HG02642 (cell line): ENCODE measurements around the gene PIAS2.
"Not testable (repeated sequence)": the region's sequence is repeated elsewhere in the genome, so short reads cannot be mapped to it uniquely, and the experiment has no call there.

ENCODE experiments used
- ATAC-seq: cut with Tn5 transposase; IDR thresholded peaks from one replicate; pipeline ENCODE4 v1.9.1; 2021; ENCODE audit warnings: mild to moderate bottlenecking; ENCODE audit not compliant: unreplicated experiment, poor library complexity

PIAS2 gene

DNA sequence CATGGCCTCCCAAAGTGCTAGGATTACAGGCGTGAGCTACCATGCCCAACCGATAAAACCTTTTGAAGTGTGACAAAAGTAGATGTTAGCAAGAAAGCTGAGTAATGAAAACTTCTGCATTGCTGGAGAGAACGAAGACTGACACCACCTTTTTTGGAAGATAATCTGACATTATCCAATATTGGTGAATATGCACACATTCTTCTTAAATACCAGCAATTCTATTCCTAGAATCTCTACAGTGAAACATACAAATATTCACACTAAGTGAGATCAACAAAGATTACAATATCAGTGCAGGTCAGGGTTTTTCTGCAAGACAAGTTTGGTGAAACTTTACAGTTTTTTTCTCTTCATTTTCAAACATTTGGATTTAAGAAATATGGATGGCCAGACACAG is 7.8 kb downstream of the PIAS2 start:
- no peak for ATAC-seq

DNA sequence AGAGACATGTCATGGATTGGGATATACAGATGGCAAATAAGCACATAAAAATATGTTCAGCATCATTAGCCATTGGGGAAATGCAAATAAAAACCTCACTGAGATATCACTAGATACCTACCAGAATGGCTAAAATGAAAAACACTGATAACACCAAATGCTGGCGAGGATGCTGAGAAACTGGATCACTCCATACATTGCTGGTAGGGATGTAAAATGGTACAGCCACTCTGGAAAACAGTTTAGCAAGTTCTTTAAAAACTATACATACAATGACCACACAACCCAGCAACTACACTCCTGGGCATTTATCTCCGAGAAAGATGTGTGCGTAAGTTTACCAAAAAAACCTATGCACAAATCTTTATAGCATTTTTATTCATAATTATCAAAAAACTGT is 13.9 kb downstream of the PIAS2 start:
- ATAC-seq: no peak

DNA sequence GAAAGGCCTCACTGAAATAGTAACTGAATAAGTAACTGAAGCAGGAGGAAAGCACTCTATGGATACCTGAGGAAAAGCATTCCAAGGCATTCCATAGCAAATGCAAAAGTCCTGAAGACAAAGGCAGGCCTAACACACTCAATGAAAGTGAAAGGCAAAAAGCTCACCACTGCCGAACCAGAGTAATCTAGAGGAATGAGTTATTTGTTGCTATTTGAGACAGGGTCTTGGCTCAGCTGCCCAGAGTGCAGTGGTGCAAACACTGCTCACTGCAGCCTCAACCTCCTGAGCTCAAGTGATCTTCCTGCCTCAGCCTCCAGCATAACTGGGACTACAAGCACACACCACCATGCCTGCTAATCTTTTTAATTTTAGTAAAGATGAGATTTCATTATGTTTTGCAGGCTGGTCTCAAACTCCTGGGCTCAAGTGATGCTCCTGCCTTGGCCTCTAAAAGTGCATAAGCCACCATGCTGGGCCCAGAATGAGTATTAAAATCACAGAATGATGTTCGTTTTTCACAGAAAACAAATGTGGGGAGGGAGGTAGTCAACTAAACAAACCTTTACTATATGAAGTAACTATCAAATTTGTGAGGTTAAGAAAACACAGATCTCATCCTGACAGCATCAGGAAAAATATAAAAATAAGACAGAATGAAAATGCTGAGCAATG is 17.9 kb downstream of the PIAS2 start:
- peak; percentile 86 for ATAC-seq

DNA sequence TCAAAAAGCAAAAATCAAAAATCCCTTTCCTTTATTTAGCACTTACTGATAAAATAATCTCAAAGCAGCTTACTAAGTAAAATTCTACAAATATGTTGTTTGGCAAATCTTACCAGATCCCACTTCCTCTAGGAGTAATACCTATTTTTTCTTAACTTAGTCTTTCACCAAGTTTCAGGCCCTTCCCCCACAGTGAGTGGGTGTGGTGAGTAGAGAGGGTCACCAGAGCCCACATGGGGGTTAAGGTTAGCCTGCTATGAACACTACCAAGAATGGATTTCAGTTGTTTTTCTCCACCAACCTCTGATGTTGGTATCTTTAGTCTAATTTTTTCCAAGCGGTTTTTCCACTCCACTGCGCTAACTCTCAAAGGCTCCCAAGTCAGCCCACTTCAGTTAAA is 23.2 kb downstream of the PIAS2 start:
- no peak for ATAC-seq

DNA sequence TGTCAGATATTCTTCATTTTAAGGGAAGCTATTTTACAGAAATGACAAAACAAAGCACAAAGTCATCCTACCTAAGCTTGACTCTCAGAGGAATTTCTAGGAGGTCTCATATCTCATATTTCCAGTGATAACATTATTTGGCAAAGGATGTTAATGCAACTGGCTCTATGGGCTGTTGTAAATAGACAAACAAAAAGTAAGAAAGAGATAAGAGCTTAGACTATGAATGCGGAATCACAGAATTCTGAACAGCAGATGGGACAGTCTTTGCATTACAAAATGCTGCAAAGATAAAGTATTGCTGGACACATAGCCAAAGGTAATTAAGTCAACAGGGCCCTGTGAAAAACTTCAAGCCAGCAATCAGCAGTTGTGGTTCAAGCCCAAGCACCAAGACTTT is 23.9 kb downstream of the PIAS2 start:
- ATAC-seq: no peak

DNA sequence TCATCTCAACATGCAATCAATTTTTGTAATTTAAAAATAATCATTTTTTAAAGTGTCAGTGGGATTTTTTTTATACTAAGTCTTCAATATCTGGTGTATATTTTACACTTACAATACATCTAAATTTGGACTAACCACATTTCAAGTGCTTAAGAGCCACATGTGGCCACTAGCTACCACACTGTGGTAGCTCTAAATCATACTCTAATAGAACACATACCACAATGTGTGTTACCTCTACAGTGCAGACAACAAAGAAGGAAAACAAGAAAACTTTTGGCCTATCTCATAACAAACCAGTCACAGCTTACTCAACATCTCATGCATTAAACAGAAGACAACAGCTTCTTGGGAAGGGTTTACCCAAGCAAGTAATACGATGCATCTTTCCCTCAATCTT is 24.5 kb downstream of the PIAS2 start:
- peak; percentile 42 for ATAC-seq

DNA sequence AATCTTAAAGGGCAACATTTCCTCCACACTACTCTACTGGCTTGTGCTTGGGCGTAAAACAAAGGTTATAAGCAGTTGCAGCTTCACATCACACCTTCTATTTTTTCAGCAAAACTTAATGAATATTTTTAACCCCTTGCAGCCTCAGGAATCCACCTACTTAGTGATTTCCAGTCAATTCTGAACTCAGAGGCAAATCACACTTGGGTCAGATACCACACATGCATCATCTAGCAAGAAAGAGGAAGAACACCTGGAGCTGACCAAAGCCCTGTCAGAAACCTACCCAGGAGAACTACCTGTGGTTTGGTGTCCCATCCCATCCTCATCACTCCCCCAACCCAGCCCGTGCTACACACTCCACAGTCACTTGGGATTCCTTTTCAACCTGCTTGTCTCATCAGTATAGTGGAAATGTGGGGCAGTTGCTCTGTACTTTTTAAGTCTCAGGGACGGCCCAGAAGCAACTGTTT is 25.5 kb downstream of the PIAS2 start:
- peak; percentile 85 for ATAC-seq

DNA sequence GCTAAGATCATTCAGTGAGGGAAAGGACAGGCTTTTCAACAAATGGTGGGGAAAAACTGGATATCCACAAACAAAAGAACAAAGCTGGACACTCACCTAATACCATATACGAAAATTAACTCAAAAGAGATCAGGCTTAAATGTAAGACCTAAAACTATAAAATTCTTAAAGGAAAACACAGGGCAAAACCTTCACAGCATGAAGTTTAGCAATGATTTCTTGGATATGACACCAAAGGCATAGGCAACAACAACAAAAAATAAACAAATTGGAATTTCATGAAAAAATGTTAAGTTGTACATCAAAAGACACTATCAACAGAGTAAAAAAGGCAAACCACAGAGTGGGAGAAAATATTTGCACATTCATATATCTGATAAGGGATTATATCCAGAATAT is 28.3 kb downstream of the PIAS2 start:
- no peak for ATAC-seq

DNA sequence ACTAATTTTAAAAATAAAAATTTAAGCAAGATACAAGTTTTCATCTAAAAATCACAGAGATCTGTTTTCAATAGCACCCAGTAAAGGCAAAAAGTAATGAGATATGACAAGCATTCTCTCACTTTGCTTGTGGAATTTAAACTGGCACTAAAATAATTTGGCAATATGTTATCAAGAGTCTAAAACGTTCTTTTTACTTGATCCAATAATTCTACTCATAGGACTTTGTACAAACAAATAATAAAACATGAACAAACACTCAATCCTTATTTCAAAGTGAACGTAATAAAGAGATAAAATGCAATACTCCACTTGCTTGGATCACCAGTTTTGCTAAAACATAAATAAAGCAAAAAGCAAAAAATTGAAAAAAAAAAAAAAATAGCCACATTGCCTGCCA is 30.4 kb downstream of the PIAS2 start:
- no peak for ATAC-seq

DNA sequence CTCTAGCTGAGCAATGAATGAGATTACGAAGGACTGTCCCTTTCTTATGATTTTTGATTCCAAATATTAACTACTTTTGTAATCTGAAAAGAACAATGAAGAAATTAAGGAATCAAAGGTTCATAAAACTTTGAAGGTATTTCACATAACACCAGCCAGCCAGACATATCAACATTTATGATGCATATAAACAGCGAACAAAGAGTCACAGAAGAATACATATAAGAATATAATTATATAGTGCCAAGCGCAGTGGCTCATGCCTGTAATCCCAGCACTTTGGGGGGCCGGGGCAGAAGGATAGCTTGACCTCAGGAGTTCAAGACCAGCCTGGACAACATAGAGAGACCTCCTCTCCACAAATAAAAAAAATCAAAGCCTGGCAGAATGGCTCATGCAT is 34.1 kb downstream of the PIAS2 start:
- ATAC-seq: no peak

DNA sequence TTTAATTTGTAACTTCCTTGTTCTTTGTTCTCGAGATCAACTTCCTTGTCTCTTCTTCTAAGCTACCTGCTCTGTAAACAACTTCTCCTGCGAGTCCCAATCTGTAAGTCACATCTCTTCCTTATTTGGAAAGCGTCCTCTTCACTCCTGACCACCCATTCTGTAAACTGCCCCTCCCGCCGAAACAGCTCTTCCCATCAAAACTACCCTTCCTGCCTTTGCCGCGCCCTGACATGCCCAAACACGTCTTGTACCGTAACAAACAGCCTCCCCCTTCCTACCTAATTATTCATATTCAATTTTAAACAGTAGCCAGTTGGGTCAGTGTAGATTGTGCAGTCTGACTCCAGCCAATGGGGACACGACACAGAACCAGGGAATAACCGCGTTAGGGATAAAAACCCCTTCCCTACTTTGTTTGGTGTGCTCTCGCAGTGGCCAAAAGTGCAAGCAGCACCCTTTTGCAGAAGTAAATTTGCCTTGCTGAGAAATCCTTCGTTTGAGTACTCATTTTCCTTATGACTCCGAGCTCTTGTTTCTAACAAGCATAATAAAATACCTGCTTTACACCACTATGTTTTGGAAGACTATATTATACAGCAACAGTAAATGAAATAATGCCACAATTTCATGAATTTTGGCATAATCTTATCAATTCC is 39.8 kb downstream of the PIAS2 start:
- ATAC-seq: no peak

DNA sequence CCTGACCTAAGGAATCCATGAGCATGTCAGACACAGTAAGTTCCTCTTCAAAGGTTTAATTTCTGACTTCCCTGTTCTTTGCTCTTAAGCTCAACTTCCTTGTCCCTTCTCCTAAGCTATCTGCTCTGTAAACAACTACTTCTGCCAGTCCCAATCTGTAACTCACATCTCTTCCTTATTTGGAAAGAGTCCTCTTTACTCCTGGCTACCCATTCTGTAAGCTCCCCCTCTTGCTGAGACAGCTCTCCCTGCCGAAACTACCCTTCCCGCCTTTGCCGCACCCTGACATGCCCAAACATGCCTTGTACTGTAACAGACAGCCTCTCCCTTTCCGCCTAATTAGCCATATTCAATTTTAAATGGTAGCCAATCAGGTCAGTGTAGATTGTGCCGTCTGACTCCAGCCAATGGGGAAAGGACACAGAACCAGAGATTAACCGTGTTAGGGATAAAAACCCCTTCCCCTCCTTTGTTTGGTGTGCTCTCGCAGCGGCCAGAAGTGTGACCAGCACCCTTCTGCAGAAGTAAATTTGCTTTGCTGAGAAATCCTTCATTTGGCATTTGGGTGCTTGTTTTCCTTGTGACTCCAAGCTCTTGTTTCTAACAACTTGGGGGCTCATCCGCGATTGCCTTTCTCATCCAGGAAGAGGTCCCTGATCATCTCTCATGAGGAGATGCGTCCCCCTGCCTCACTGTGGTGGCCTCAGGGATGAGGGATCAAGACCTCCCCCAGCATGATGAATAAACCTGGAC is 49.0 kb downstream of the PIAS2 start:
- ATAC-seq: no peak

DNA sequence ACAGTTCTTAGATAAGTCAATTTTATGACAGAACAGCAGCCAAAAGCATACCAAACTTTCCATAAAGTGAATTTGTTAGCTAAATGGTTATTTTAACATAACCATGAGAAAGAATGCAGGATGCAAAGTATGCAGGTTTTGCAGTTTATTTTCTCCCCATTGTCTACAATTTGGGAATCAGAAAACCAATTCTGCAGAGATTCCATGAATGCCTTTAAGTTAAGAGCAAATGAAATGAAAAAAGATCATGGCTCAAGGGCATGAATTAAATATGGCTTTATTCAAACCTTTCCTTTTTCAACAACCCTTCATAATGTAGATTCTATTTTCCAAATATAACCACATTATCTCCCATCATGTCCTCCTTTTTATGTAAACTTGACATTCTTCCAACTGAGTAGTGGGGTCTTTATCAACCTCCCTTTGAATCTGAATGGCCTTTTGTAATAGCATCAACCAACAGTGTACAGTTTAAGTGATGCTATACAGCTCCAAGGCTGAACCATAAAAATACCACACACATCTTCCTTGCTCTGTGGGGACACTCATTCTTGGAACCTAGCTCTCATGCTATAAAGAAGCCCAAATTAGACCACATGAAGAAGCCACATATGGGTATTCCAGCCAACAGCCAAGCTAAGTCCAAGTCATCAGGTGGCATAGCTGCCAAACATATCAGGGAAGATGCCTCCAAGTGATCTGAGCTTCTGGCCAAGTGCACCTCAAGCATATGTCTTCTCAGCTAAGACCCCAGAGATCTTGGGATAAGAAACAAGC is 49.8 kb downstream of the PIAS2 start:
- ATAC-seq: no peak

DNA sequence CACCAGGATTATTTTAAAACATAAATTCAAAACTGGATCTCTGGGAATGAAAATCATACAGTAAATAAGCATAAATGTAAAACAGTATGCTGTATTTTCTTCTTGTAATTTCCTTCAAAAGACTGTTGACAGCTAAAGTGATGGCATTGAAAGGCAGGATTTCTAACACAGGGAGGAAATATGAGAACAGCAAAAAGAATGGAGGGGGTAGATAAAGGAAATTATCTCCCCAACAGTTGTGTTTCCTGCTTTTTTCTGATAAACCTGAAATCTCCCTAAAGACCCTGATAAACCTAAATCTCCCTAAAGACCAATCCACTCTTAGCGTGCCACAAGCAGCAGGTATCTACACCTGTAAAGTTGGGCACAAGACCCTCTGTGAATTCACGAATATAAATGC is 50.8 kb downstream of the PIAS2 start:
- no peak for ATAC-seq

DNA sequence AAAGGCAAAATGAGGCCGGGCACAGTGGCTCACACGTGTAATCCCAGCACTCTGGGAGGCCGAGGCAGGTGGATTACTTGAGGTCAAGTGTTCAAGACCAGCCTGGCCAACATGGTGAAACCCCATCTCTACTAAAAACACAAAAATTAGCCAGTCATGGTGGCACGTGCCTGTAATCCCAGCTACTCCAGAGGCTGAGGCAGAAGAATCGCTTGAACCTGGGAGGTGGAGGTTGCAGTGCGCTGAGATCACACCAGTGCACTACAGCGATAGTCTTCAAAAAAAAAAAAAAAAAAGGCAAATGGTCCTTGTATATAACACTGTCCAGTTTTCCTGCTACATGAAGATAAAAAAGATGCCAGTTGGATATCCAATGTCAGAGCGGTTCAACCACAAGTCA is 52.1 kb downstream of the PIAS2 start:
- not testable (repeated sequence) for ATAC-seq

DNA sequence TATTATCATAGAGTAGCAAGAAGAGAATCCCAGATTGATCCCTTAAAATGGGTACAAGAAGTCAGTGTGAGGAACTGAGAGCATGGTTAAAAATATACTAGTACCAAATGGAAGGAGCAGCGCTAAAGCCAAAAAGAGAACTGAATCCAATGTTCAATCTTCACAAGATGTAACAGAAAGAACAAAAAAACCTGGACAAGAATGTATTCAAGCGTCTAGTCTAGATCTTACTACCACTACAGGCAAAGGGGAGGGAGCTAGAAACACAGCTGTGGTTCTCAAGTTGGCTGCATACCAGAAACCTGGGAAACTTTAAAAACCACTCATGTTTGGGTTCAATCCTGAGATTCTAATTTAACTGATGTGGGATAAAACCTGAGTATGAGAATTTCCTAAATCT is 57.5 kb downstream of the PIAS2 start:
- no peak for ATAC-seq

DNA sequence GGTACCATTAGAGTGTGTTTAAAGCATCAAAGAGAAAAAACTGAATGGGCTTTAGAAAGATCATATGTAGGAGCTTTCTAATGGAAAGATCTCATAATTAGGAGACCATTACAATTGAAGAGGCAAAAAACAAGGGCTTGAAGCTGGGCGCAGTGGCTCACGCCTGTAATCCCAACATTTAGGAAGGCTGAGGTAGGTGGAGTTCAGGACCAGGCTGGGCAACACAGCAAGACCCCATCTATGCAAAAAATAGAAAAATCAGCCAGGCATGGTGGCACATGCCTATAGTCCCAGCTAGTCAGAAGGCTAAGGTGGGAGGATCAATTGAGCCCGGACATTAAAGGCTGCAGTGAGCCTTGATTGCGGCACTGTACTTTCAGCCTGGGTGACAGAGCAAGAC is 59.0 kb downstream of the PIAS2 start:
- ATAC-seq: no peak

DNA sequence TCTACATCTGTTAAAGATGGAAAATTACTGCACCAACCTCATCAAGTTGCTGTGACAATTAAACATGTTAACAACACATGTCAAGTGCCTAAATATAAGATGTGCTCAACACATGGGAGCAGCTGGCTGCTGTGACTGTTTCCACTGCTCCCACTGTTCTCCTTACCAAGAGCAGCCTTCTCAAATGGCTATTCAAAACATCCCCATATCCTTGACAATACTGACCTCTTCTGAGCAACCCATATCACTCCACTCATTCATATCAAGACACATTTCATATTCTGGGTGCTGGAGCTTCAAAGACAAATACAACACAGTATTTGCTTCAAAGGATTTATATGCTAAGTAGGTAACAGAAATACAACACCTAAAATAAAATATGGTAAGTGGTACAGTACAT is 60.3 kb downstream of the PIAS2 start:
- ATAC-seq: no peak

DNA sequence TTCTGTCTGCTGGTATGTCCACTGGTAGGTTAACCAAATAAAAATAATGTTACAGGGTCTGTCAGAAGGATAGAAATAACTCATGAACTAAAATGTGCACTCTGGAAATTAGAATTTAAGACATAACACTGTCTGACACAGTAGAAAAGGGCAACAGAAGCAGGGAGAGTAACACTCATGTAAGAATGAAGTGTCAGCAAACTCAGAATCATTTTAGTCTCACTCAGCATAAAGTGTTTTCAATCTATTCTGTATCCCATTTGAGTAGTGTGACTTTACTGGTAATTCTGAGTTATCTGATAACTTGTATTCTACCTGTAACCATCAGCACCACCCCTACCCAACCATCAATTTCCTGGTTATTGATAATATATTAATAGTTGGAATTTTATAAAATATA is 68.3 kb downstream of the PIAS2 start:
- ATAC-seq: no peak

DNA sequence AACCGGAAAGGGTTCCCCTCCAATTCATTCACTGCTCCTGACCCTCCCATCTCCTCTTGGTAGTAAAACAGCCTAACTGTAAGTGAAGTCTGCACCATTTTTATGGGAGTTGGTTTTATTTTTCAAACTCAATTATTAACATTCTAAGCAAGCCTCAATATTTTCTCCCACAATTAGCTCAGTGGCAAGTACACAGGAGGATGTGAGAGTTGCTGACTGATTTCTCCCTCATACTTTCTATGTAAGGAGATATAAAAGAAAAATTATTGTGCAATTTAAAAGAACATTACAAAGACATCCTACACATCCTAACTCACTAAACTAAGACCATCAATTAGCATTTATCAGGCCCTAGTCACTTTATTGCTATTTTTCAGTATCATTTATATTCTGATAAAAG is 73.9 kb downstream of the PIAS2 start:
- ATAC-seq: no peak

DNA sequence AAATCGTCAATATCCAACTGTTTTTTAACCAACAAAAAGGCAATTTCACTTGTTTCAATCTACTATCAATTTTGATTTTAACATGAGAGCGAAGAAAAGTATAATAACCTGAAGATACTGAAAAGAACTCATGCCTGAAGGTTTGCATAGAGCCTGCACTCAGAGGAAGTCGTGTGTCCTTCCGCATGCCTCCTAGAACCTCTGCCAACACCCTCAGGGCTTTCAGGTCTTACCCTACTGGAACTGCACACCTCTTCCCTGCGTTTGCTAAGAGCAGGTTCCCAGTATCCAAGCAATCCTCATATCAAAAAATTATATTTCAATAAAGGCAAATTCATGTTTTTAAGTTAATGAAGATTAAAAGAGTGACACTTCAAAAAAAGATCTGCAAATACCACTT is 74.7 kb downstream of the PIAS2 start:
- ATAC-seq: no peak
